ENCODE measurements around the gene HSP90AB1.
A peak's percentile ranks its signal among the peaks of the same experiment; 100 is the strongest.

The HSP90AB1 gene

DNA sequence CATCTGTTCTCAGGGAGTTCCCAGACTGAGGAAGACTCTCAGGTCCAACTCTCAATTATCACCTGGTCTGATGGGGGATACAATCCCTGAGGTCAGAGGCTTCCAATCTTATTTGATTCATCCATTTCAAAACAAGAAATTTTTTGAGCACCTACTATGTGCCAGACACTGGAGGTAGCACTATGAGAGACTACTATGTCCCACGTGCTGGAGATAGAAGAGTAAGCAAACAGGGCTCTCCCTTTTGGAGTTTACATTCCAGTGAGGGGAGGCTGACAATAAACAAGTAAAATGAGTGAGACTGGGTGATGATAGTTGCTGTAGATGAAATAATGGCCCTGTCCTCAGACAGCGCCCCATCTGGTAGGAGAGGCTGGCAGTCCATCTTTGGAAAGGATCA is 39.8 kb downstream of the HSP90AB1 start:
- ChIA-PET CTCF (interaction anchor here (0.6 to 2.2 kb wide), 3 partner anchors 18 to 51 kb away, joined by 3 to 8 read pairs (median 3); no protein-coding TSS in a partner anchor), POLR2A (no interaction called here)

DNA sequence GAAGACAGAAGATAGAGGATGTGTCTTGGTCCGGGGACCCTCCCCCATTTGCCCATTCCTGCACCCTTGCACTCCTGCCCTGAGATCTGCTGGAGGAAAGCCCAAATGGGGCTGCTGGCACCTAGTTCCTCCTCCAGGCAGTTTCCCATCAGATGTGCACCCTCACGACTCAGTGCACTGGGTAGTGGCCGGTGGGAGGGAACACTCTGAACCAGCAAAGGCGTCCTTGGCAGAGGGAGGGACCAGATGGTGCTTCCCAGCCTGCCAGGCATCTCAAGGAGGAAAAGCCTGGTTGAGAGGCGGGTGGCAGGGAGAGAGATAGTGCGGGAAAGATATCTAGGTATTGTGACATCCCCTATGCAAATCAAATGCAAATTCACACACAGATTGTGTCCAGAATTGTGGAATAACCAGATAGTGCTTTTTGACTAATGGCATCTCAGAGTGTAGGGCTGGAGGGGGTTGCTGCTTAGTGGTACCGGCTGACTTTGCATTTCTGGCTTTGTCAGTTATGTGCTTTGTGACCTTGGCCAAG is 42.9 kb downstream of the HSP90AB1 start:
- POLR2A ChIA-PET, result no interaction called here
- H3K4me1 ChIP-seq (ENCODE audit: control insufficient read depth, insufficient read depth, low read length), result no peaks in the 10 kb centered on the region
- no peak overlapping the region for H3K4me3 ChIP-seq (ENCODE audit: low read depth, low read length)
- CTCF ChIA-PET, result no interaction called here
- no peaks in the 10 kb centered on the region for H3K9me3 ChIP-seq (ENCODE audit: control insufficient read depth, insufficient read depth, low read depth, low read length)
- TF ChIP-seq ZFHX2 (tag by site-specific recombination; conservative IDR thresholded peaks at IDR 0.05), result peak; percentile 35; the same call in 1 of the 2 replicates
- TF ChIP-seq ZNF501 (tag by site-specific recombination; IDR thresholded peaks at IDR 0.05), result no peak
- H3K27ac ChIP-seq (ENCODE audit: extremely low read depth, low read depth, low read length), result no peak overlapping the region
- H3K36me3 ChIP-seq (ENCODE audit: control insufficient read depth in 2 of 2, insufficient read depth in 1 of 2, low read length in 2 of 2), result no peaks in the 10 kb centered on the region

More for the DNA sequence above, 39.8 kb downstream of the HSP90AB1 start:
- TF ChIP-seq ZNF654 (tag by site-specific recombination; IDR thresholded peaks at IDR 0.05; ENCODE audit: low read depth) (no peak), MEIS1 (CRISPR knock-in tag; IDR thresholded peaks at IDR 0.05; ENCODE audit: borderline replicate concordance) (no peak)
- Histone ChIP-seq H3K4me1 (ENCODE audit: control insufficient read depth, insufficient read depth, low read length) (no peaks in the 10 kb centered on the region), H3K27ac (ENCODE audit: extremely low read depth, low read depth, low read length) (no peak overlapping the region), H3K36me3 (ENCODE audit: control insufficient read depth in 2 of 2, insufficient read depth in 1 of 2, low read length in 2 of 2) (no peaks in the 10 kb centered on the region), H3K4me3 (ENCODE audit: low read depth, low read length) (no peak overlapping the region), H3K9me3 (ENCODE audit: control insufficient read depth, insufficient read depth, low read depth, low read length) (no peaks in the 10 kb centered on the region)

DNA sequence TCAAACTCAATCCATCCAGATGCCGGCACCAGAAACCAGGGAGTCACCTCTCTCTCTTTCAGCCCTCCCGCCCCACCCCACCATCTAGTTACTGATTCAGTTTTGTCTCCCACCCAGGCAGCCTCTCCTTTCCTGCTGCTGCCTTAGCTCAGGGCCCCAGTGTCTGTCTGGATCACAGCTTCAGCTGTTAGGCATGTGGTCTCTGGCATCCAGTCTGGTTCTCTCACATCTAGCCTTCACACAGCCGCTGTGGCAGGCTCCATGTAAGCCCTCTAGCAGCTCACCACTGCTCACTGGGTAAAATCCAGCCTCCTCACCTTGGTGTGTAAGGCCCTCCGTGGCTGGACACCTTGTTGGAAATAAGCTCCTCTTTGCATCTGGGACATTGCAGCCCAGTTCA is 44.9 kb downstream of the HSP90AB1 start:
- ChIA-PET POLR2A (interaction anchor here (0.7 to 2.0 kb wide), 5 partner anchors 12 to 95 kb away, joined by 3 to 4 read pairs (median 3); partner anchors contain the start of gene AARS2), CTCF (interaction anchor here (0.6 to 2.2 kb wide), 10 partner anchors 12 to 109 kb away, joined by 3 to 13 read pairs (median 4); partner anchors contain the start of gene AARS2)
- Histone ChIP-seq H3K36me3 (ENCODE audit: control insufficient read depth in 2 of 2, insufficient read depth in 1 of 2, low read length in 2 of 2) (no peaks in the 10 kb centered on the region), H3K4me1 (ENCODE audit: control insufficient read depth, insufficient read depth, low read length) (no peaks in the 10 kb centered on the region), H3K9me3 (ENCODE audit: control insufficient read depth, insufficient read depth, low read depth, low read length) (no peaks in the 10 kb centered on the region), H3K27ac (ENCODE audit: extremely low read depth, low read depth, low read length) (no peak overlapping the region), H3K4me3 (ENCODE audit: low read depth, low read length) (no peak overlapping the region)
- TF ChIP-seq ZNF184 (tag by site-specific recombination; IDR thresholded peaks at IDR 0.05) (no peak), REPIN1 (tag by site-specific recombination; IDR thresholded peaks at IDR 0.05; ENCODE audit: low read depth) (no peak), IKZF3 (tag by site-specific recombination; IDR thresholded peaks at IDR 0.05) (no peak), ZNF654 (tag by site-specific recombination; IDR thresholded peaks at IDR 0.05; ENCODE audit: low read depth) (no peak), ZFP37 (tag by site-specific recombination; IDR thresholded peaks at IDR 0.05) (no peak), ZNF548 (tag by site-specific recombination; IDR thresholded peaks at IDR 0.05) (no peak), HOXD13 (CRISPR knock-in tag; IDR thresholded peaks at IDR 0.05; ENCODE audit: borderline replicate concordance) (no peak), ZNF292 (tag by site-specific recombination; IDR thresholded peaks at IDR 0.05; ENCODE audit: borderline replicate concordance, low read depth) (no peak), ZNF169 (tag by site-specific recombination; IDR thresholded peaks at IDR 0.05) (no peak), ZNF596 (tag by site-specific recombination; IDR thresholded peaks at IDR 0.05) (no peak), ZNF426 (tag by site-specific recombination; IDR thresholded peaks at IDR 0.05) (no peak)
- TF ChIP-seq, protein P1, sequence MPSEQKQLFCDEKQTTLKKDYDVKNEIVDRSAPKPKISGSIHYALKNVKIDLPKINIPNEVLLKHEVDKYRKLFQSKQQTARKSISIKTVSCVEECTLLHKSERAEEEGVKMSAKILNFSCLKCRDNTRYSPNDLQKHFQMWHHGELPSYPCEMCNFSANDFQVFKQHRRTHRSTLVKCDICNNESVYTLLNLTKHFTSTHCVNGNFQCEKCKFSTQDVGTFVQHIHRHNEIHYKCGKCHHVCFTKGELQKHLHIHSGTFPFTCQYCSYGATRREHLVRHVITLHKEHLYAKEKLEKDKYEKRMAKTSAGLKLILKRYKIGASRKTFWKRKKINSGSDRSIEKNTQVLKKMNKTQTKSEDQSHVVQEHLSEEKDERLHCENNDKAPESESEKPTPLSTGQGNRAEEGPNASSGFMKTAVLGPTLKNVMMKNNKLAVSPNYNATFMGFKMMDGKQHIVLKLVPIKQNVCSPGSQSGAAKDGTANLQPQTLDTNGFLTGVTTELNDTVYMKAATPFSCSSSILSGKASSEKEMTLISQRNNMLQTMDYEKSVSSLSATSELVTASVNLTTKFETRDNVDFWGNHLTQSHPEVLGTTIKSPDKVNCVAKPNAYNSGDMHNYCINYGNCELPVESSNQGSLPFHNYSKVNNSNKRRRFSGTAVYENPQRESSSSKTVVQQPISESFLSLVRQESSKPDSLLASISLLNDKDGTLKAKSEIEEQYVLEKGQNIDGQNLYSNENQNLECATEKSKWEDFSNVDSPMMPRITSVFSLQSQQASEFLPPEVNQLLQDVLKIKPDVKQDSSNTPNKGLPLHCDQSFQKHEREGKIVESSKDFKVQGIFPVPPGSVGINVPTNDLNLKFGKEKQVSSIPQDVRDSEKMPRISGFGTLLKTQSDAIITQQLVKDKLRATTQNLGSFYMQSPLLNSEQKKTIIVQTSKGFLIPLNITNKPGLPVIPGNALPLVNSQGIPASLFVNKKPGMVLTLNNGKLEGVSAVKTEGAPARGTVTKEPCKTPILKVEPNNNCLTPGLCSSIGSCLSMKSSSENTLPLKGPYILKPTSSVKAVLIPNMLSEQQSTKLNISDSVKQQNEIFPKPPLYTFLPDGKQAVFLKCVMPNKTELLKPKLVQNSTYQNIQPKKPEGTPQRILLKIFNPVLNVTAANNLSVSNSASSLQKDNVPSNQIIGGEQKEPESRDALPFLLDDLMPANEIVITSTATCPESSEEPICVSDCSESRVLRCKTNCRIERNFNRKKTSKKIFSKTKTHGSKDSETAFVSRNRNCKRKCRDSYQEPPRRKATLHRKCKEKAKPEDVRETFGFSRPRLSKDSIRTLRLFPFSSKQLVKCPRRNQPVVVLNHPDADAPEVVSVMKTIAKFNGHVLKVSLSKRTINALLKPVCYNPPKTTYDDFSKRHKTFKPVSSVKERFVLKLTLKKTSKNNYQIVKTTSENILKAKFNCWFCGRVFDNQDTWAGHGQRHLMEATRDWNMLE (tag by site-specific recombination; conservative IDR thresholded peaks at IDR 0.05; ENCODE audit: low read depth), result no peak
- TF ChIP-seq, protein P2, sequence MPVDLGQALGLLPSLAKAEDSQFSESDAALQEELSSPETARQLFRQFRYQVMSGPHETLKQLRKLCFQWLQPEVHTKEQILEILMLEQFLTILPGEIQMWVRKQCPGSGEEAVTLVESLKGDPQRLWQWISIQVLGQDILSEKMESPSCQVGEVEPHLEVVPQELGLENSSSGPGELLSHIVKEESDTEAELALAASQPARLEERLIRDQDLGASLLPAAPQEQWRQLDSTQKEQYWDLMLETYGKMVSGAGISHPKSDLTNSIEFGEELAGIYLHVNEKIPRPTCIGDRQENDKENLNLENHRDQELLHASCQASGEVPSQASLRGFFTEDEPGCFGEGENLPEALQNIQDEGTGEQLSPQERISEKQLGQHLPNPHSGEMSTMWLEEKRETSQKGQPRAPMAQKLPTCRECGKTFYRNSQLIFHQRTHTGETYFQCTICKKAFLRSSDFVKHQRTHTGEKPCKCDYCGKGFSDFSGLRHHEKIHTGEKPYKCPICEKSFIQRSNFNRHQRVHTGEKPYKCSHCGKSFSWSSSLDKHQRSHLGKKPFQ (tag by site-specific recombination; IDR thresholded peaks at IDR 0.05), result no peak
- TF ChIP-seq, protein P3, sequence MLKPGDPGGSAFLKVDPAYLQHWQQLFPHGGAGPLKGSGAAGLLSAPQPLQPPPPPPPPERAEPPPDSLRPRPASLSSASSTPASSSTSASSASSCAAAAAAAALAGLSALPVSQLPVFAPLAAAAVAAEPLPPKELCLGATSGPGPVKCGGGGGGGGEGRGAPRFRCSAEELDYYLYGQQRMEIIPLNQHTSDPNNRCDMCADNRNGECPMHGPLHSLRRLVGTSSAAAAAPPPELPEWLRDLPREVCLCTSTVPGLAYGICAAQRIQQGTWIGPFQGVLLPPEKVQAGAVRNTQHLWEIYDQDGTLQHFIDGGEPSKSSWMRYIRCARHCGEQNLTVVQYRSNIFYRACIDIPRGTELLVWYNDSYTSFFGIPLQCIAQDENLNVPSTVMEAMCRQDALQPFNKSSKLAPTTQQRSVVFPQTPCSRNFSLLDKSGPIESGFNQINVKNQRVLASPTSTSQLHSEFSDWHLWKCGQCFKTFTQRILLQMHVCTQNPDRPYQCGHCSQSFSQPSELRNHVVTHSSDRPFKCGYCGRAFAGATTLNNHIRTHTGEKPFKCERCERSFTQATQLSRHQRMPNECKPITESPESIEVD (tag by site-specific recombination; IDR thresholded peaks at IDR 0.05), result no peak
- TF ChIP-seq, protein P4, sequence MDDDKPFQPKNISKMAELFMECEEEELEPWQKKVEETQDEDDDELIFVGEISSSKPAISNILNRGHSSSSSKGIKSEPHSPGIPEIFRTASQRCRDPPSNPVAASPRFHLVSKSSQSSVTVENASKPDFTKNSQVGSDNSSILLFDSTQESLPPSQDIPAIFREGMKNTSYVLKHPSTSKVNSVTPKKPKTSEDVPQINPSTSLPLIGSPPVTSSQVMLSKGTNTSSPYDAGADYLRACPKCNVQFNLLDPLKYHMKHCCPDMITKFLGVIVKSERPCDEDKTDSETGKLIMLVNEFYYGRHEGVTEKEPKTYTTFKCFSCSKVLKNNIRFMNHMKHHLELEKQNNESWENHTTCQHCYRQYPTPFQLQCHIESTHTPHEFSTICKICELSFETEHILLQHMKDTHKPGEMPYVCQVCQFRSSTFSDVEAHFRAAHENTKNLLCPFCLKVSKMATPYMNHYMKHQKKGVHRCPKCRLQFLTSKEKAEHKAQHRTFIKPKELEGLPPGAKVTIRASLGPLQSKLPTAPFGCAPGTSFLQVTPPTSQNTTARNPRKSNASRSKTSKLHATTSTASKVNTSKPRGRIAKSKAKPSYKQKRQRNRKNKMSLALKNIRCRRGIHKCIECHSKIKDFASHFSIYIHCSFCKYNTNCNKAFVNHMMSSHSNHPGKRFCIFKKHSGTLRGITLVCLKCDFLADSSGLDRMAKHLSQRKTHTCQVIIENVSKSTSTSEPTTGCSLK (tag by site-specific recombination; IDR thresholded peaks at IDR 0.05), result no peak
